KMS-11 (cell line): ENCODE results near the gene TNRC6B.

Experiments
- H2AFZ ChIP-seq: fragments of 200-600 bp; sonication (generic); 2 replicates; pipeline ENCODE4 v1.6.1; 2016; ENCODE audit warnings: antibody characterized with exemption, mixed run types, low read depth
- H3K27ac ChIP-seq: fragments of 200-600 bp; sonication (generic); 2 replicates; pipeline ENCODE4 v1.6.1; 2016; ENCODE audit warnings: mild to moderate bottlenecking, mixed run types
- H3K27me3 ChIP-seq: fragments of 200-600 bp; sonication (generic); 2 replicates; pipeline ENCODE4 v1.6.1; 2017; ENCODE audit warnings: mild to moderate bottlenecking, low read depth, mixed run types, moderate library complexity; ENCODE audit not compliant: insufficient read depth
- H3K36me3 ChIP-seq: fragments of 200-600 bp; sonication (generic); 2 replicates; pipeline ENCODE4 v1.6.1; 2017; ENCODE audit warnings: mild to moderate bottlenecking, mixed run types; ENCODE audit not compliant: insufficient read depth
- H3K4me1 ChIP-seq: fragments of 200-600 bp; sonication (generic); 2 replicates; pipeline ENCODE4 v1.6.1; 2016; ENCODE audit warnings: mild to moderate bottlenecking, low read depth, mixed run types; ENCODE audit not compliant: poor library complexity, severe bottlenecking
- H3K4me2 ChIP-seq: fragments of 200-600 bp; sonication (generic); 2 replicates; pipeline ENCODE4 v1.7.0; 2016; ENCODE audit warnings: mild to moderate bottlenecking, mixed run types
- H3K4me3 ChIP-seq: fragments of 200-600 bp; sonication (generic); IDR thresholded peaks from 2 replicates; pipeline ENCODE4 v1.6.1; 2017; ENCODE audit warnings: low read depth, low read length, mixed read lengths; ENCODE audit not compliant: insufficient read depth
- H3K79me2 ChIP-seq: fragments of 200-600 bp; sonication (generic); 2 replicates; pipeline ENCODE4 v1.6.1; 2016; ENCODE audit warnings: low read depth, mixed run types; ENCODE audit not compliant: insufficient read depth
- H3K9ac ChIP-seq: fragments of 200-600 bp; sonication (generic); 2 replicates; pipeline ENCODE4 v1.6.1; 2016; ENCODE audit warnings: mild to moderate bottlenecking, mixed run types
- H4K20me1 ChIP-seq: fragments of 200-600 bp; sonication (generic); 2 replicates; pipeline ENCODE4 v1.6.1; 2016; ENCODE audit warnings: mild to moderate bottlenecking, mixed run types; ENCODE audit not compliant: insufficient read depth
- TF ChIP-seq, protein P1 (sequence below): fragments of 200-600 bp; sonication (generic); conservative IDR thresholded peaks from 2 replicates; pipeline ENCODE4 v1.6.1; 2017; ENCODE audit warnings: low read depth, mild to moderate bottlenecking, antibody characterized with exemption, low read length, moderate library complexity, mixed read lengths

Gene TNRC6B

GRCh38 chr22:40247976-40248375 is 70.3 kb downstream of the TNRC6B start:
- TF ChIP-seq, protein P1, sequence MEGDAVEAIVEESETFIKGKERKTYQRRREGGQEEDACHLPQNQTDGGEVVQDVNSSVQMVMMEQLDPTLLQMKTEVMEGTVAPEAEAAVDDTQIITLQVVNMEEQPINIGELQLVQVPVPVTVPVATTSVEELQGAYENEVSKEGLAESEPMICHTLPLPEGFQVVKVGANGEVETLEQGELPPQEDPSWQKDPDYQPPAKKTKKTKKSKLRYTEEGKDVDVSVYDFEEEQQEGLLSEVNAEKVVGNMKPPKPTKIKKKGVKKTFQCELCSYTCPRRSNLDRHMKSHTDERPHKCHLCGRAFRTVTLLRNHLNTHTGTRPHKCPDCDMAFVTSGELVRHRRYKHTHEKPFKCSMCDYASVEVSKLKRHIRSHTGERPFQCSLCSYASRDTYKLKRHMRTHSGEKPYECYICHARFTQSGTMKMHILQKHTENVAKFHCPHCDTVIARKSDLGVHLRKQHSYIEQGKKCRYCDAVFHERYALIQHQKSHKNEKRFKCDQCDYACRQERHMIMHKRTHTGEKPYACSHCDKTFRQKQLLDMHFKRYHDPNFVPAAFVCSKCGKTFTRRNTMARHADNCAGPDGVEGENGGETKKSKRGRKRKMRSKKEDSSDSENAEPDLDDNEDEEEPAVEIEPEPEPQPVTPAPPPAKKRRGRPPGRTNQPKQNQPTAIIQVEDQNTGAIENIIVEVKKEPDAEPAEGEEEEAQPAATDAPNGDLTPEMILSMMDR = no peak
- H3K9ac ChIP-seq = no peak overlapping the region
- no peak overlapping the region for H2AFZ ChIP-seq
- H3K27ac ChIP-seq = no peak overlapping the region
- no peaks in the 10 kb centered on the region for H4K20me1 ChIP-seq
- H3K4me2 ChIP-seq = no peak overlapping the region
- no peaks in the 10 kb centered on the region for H3K36me3 ChIP-seq
- H3K79me2 ChIP-seq = peaks cover 10% of the 10 kb centered on the region; the same call in 1 of the 2 replicates
- no peaks in the 10 kb centered on the region for H3K27me3 ChIP-seq
- H3K4me1 ChIP-seq = peaks cover 12% of the 10 kb centered on the region
- H3K4me3 ChIP-seq = no peak overlapping the region

- TF ChIP-seq, protein P1 = no peak
Measured at GRCh38 chr22:40249286-40249685, 71.6 kb downstream of the TNRC6B start.

DNA sequence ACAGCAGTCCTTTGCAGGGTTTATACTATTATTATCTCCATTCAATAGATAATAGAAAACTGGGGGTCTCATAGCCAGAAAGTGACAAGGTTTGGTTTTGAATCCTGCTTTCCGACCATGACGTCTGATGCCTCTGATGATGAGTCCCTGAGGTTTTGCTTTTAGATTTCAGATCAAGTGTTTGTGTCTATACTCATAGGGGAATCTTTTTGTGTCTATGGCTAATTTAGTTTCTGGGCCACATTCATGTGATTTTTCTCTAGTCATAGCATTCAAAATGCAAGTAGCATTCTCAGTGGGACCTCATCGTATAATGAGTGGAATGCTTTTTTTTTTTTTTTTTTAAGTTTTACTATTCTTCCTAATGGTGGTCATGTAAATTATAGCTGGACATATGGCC is 72.9 kb downstream of the TNRC6B start:
- TF ChIP-seq, protein P1 = no peak
- Histone ChIP-seq H3K4me2 (no peak overlapping the region), H3K9ac (no peak overlapping the region), H3K27me3 (no peaks in the 10 kb centered on the region), H4K20me1 (no peaks in the 10 kb centered on the region), H3K27ac (no peak overlapping the region), H3K4me3 (no peak overlapping the region), H3K36me3 (no peaks in the 10 kb centered on the region), H3K4me1 (no peaks in the 10 kb centered on the region), H3K79me2 (no peaks in the 10 kb centered on the region), H2AFZ (no peak overlapping the region)

More at GRCh38 chr22:40249286-40249685, 71.6 kb downstream of the TNRC6B start:
- H3K4me2 ChIP-seq = no peak overlapping the region
- H3K36me3 ChIP-seq = no peaks in the 10 kb centered on the region
- no peak overlapping the region for H2AFZ ChIP-seq
- no peak overlapping the region for H3K4me3 ChIP-seq
- no peaks in the 10 kb centered on the region for H4K20me1 ChIP-seq
- no peak overlapping the region for H3K27ac ChIP-seq
- no peaks in the 10 kb centered on the region for H3K4me1 ChIP-seq
- peaks cover 5% of the 10 kb centered on the region; the same call in 1 of the 2 replicates for H3K79me2 ChIP-seq
- H3K27me3 ChIP-seq = no peaks in the 10 kb centered on the region
- no peak overlapping the region for H3K9ac ChIP-seq

- Histone ChIP-seq H3K9ac (no peak overlapping the region), H4K20me1 (no peaks in the 10 kb centered on the region), H3K36me3 (no peaks in the 10 kb centered on the region), H3K79me2 (no peaks in the 10 kb centered on the region), H3K4me1 (no peaks in the 10 kb centered on the region), H3K27me3 (no peaks in the 10 kb centered on the region), H3K4me2 (no peak overlapping the region), H3K27ac (no peak overlapping the region), H2AFZ (no peak overlapping the region), H3K4me3 (no peak overlapping the region)
- TF ChIP-seq, protein P1 = no peak
Measured at GRCh38 chr22:40251106-40251505, 73.4 kb downstream of the TNRC6B start.

- Histone ChIP-seq H4K20me1 (no peaks in the 10 kb centered on the region), H3K4me1 (no peaks in the 10 kb centered on the region), H3K27me3 (no peaks in the 10 kb centered on the region), H3K36me3 (no peaks in the 10 kb centered on the region), H3K9ac (no peak overlapping the region), H3K27ac (no peak overlapping the region), H3K4me3 (no peak overlapping the region), H3K79me2 (no peaks in the 10 kb centered on the region), H2AFZ (no peak overlapping the region), H3K4me2 (no peak overlapping the region)
- TF ChIP-seq, protein P1 = no peak
Measured at GRCh38 chr22:40252146-40252545, 74.4 kb downstream of the TNRC6B start.
